GM19468 (cell line): Measurements from ENCODE around the gene NPPC.
"Not testable (repeated sequence)": the region's sequence is repeated elsewhere in the genome, so short reads cannot be mapped to it uniquely, and the experiment has no call there.

Experiments
- ATAC-seq: cut with Tn5 transposase; IDR thresholded peaks from one replicate; pipeline ENCODE4 v1.9.1; 2021; ENCODE audit warnings: mild to moderate bottlenecking, moderate library complexity, moderate number of reproducible peaks; ENCODE audit not compliant: unreplicated experiment; ENCODE audit errors: extremely low read depth

Gene NPPC

DNA sequence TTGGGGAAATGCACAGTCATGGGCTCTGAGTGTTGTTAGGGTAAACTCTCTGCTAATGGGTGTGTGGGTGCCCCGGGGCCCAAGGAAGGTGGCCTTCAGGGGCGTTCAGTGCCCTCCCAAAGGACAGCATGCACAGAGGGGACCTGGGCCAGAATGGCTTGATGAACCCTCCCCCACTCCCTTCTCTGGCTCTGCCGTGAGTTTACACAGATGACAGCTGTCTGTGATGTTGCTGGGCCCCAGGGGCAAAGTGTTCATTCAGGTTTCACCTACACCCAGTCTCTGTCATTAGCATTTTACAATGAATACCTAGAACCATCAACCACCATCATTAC, 3.2 kb downstream of the NPPC start:
- ATAC-seq = no peak

DNA sequence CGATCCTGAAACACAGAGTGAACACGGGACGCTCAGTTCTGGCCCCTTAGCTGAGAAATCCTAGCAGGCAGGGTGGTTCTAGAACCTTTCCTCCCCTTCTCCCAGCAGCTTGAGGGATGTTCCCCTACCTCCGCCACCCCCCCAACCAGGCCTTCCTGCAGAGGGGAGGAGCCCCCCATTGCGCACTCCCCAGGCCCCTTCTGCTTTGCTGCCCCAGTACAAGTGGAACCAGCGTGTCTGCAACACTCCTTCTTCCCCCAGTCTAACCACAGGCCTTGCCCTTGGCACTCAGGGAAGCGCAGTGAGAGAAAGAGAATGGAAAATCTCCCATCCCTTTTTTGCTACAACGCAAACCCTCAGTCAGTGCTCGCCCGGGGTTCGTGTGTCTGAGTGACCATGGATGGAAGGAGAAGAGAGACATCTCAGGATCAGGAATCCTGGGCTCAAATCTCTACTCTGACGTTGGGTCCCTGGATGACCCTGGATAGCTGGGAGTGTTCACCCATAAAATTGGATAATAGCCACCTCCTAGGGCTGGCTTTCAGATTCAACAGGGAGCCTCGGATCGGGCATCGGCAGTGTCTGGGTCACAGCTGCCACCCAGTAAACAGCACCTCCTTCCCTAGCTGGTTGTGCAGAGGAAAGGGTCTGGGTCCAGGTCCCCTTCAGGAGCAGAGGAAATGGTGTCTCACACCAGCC, 3.7 kb downstream of the NPPC start:
- ATAC-seq = no peak

- ATAC-seq = no peak
Measured at GRCh38 chr2:231920795-231921194, 5.4 kb downstream of the NPPC start.

DNA sequence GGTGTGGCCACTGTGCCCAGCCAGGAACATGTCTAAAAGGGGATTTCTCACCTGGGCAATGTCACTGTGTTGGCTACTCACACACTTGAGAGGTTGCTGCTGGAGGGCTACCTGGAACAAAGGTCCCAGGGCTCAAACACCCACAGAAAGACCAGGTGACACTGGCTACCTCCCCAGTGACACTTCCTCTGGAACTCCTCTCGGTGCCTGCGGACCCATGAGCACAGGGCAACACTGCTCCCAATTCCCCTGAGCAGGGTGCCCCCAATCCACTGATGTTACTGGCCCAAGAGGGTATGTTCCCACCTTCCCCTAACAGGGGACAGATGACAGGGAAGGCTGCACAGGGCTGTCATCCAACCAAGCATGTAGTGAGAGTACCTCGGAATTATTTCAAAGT, 5.8 kb downstream of the NPPC start:
- ATAC-seq = no peak

GRCh38 chr2:231919341-231920035, 6.7 kb downstream of the NPPC start:
- ATAC-seq = no peak

DNA sequence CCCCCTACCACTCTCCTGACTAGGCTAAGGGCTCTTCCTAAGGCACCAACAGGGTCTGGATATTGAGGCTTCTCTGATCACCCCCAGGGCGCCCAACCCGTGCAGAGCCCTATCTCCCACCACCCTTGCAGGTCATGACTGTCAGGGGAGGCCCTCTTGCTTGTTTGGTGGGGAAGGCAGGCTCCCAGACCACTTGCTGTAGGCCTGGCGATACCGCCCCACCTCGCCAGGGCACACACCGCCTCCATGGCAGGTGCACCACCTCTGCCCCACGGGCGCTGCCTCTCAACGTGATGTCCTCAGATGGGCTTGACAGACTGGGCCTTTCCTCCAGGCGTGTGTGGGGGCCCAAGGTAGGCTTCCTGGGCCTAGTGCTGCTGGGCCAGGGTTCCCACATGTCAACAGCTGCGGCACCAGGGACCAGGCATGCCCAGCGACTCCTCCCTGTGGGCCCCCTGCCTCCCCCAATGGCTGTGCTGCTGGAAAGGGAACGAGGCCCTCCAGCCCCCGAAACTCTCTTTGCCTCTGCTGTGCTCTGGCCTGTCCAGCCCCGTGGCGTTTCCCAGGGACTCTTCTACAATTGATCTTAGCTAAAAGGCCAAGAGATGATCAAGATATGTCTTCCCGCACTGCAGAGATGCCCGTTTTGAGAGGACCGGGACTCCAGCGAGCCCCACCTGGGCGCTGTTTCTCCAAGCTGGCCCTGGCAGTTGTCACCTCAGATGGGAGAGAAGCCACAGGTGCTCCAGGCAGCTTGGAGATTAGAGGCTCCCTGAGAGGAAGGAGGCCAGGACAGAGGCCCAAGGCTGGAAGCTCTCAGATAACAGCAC, 7.5 kb downstream of the NPPC start:
- no peak for ATAC-seq

GRCh38 chr2:231917280-231918066, 8.7 kb downstream of the NPPC start:
- ATAC-seq = no peak

DNA sequence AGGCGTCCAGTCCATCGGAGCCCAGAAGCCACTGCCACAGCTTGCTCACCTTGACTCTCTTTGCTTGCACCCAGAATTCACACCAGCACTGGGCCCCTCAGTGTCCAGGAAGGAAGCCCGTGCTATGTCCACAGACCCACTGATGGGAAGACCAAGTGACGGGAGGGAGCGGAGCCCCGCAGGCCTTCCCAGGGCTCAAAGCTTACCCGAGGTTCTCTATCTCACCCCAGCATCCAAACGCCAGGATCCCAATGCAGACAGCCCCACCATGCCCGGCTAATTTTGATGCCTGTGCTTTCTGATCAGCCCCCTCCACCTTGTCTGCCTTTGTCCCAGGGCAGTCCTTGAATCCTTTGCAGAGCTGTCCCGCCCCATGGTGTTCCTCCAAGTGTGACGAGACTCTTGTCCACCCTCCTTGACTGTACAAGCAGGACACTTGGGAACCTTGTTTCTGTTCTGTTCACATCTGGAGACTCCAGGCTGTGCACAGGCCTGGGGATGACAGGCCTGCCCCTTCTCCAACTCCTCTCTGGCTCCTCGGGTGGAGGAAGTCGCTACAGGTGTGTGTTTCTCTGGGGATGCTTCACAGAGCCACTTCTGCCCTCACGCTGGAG, 12.0 kb downstream of the NPPC start:
- no peak for ATAC-seq

- no peak for ATAC-seq
Measured at GRCh38 chr2:231911381-231911780, 14.8 kb downstream of the NPPC start.

DNA sequence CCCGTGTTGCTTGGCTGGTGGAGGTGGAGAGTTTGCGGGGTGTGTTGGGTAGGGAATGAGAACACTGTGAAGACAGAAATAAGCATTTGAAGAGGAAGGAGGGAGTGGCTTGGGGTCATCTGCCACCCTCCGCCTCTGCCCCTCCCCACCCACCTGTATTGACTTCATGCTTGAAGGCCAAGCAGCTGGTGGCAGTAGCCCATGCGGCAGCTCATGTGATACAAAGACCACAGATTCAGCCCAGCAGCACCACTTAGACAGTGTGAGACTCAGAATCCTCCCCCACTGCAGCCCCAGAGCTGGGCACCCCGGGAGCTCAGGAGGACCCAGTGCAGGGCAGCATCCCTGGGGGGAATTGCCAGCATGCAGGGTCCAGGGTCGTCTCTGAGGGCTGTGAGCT, 15.4 kb downstream of the NPPC start:
- ATAC-seq = no peak

DNA sequence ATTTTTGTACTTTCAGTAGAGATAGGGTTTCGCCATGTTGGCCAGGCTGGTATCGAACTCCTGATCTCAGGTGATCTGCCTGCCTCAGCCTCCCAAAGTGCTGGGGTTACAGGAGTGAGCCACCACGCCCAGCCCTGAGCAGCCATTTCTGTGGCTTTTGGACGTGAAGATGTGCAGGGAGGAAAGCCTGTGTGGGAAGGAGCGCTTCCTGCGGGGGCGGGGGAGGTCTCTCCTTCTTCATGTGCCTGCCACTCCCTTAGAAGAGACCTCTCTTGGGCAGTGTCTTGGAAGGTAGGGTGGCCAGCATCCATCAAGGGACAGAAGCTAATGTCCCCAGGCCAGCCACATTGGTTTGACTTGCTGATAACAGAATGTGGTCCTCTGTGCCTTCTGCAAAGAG, 16.0 kb downstream of the NPPC start:
- ATAC-seq = not testable (repeated sequence)

GRCh38 chr2:231909631-231910030, 16.6 kb downstream of the NPPC start:
- ATAC-seq = no peak

GRCh38 chr2:231908584-231908983, 17.6 kb downstream of the NPPC start:
- ATAC-seq = no peak

DNA sequence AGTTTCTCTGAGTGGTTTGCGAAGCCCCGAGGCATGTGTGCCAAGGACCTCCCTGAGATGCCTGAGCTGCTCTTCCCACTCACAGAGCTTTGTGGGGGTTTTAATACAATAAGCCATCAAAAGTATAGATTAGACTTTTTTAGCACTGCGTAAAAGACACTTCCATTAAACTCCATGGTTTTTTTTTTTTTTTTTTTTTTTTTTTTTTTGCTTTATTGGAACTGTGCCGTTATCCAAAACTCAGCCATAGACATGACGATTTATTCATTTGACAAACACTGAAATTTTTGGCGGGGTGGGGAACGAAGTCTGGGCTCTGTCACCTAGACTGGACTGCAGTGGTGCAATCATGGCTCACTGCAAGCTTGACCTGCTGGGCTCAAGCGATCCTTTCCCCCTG, 18.4 kb downstream of the NPPC start:
- no peak for ATAC-seq

- ATAC-seq = no peak
Measured at GRCh38 chr2:231905026-231905425, 21.2 kb downstream of the NPPC start.

- no peak for ATAC-seq
Measured at GRCh38 chr2:231904161-231904611, 22.0 kb downstream of the NPPC start.

DNA sequence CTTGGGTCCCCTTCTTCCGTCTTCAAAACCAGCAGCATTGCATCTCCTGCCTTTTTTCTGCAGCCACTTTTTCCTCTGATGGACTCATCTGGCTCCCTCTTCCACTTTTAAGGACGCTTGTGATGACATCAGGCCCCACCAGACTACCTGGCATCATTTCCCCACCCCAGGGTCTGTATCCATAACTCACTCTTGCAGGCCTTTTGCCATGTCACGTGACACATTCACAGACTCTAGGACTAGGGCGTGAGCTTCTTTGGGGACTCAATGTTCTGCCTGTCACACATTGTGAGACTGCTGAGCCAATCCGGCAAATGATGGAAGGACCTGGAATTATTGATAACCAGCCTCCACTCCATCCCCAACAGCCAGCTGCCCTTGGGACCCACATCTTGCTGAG, 23.6 kb downstream of the NPPC start:
- ATAC-seq = no peak

- no peak for ATAC-seq
Measured at GRCh38 chr2:231900972-231901371, 25.2 kb downstream of the NPPC start.

- ATAC-seq = no peak
Measured at GRCh38 chr2:231900486-231900942, 25.7 kb downstream of the NPPC start.
